ENCODE measurements around the gene RBM33. TPM values are rescaled to one million over a fixed set of nuclear protein-coding genes. Genes with fewer than 3 reads are reported as not detected.

Gene RBM33
- total and polyA plus RNA-seq, 9 of the 15 experiments (the other 6 are each of a cell fraction or from before 2014, with no cell fraction given), result 4.4 to 80.7 (median 27.3) TPM

DNA sequence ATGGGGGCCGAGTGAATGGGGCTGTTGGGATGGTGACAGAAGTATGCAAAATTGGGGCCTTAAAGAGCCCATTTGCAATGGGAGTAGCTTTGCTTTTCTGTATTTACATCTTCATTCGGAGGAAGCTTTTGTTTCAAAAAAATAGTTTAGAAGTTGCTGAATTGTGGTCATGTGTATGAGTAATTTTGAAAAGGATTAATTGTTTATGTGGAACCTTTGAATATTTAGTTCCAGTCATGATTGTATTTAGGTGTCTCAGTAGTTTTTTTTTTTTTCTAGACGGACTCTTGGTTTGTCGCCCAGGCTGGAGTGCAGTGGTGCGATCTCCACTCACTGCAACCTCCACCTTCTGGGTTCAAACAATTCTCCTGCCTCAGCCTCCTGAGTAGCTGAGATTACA is 37.2 kb downstream of the RBM33 start (continued):
- no peak for TF ChIP-seq NCOA4 (IDR thresholded peaks at IDR 0.05; ENCODE audit: partially characterized antibody)

GRCh38 chr7:155682484-155682883 is 38.0 kb downstream of the RBM33 start:
- POLR2A ChIA-PET, result no interaction called here
- CTCF ChIA-PET (ENCODE audit: low intra/inter-chr PET ratio), result interaction anchor here (0.6 kb wide), 1 partner anchor 9 kb away, joined by 6 read pairs; no protein-coding TSS in a partner anchor
- Histone ChIP-seq H4K20me1 (replicated peaks; ENCODE audit: control insufficient read depth, insufficient read depth, low read length) (peaks cover 22% of the 10 kb centered on the region), H3K9me3 (replicated peaks; ENCODE audit: control insufficient read depth, insufficient read depth, low read depth, low read length) (no peaks in the 10 kb centered on the region), H3K9me1 (ENCODE audit: control insufficient read depth, insufficient read depth, low read length) (peaks cover 6% of the 10 kb centered on the region), H3K9ac (ENCODE audit: insufficient read depth in 1 of 2, low read depth in 2 of 2, low read length in 2 of 2) (no peak overlapping the region), H3K27ac (ENCODE audit: extremely low read depth, low read depth, low read length) (no peak overlapping the region), H3K4me2 (ENCODE audit: insufficient read depth, low read length) (no peak overlapping the region), H3K27me3 (ENCODE audit: control insufficient read depth in 2 of 2, insufficient read depth in 2 of 2, low read length in 2 of 2) (no peaks in the 10 kb centered on the region), H2AFZ (ENCODE audit: low read depth, low read length) (no peak overlapping the region), H3K79me2 (ENCODE audit: control insufficient read depth, insufficient read depth, low read length) (peaks cover 73% of the 10 kb centered on the region), H3K36me3 (ENCODE audit: control insufficient read depth, insufficient read depth, low read length) (peaks cover 77% of the 10 kb centered on the region), H3K4me3 (no peak overlapping the region), H3K4me1 (replicated peaks in 1 of 2; ENCODE audit: control insufficient read depth in 2 of 2, insufficient read depth in 2 of 2, low read length in 2 of 2) (peaks cover 0 to 29% of the 10 kb centered on the region in 2 experiments; a peak in 4 of 5 replicates)
- in situ Hi-C loops (cut with MboI), result no loop called here
- 81% methylated on average over 5 of the region's 5 CpGs for WGBS (ENCODE audit: insufficient coverage, low coverage, missing lambda C conversion rate)
- no peak for FAIRE-seq
- no peak for ATAC-seq
- no peak for DNase-seq (ENCODE audit: extremely low read depth in 1 of 4, low spot score in 3 of 4)
- intact Hi-C loops (cut with micrococcal nuclease), result no loop called here
- BruUV-seq (replicated peaks), result no TSS peak
- no peak for TF ChIP-seq TSHZ1 (CRISPR knock-in tag; IDR thresholded peaks at IDR 0.05)
- TF ChIP-seq SRF (CRISPR knock-in tag; IDR thresholded peaks at IDR 0.05), result no peak
- TF ChIP-seq HLTF (IDR thresholded peaks at IDR 0.05), result no peak
- no peak for TF ChIP-seq FOXM1 (IDR thresholded peaks at IDR 0.05; ENCODE audit: low read depth)
- no peak for TF ChIP-seq FOXM1 (CRISPR knock-in tag; IDR thresholded peaks at IDR 0.05; ENCODE audit: low read depth)
- TF ChIP-seq NR1H2 (CRISPR knock-in tag; IDR thresholded peaks at IDR 0.05), result no peak
- no peak for TF ChIP-seq ARID2 (IDR thresholded peaks at IDR 0.05)
- TF ChIP-seq, protein P1, sequence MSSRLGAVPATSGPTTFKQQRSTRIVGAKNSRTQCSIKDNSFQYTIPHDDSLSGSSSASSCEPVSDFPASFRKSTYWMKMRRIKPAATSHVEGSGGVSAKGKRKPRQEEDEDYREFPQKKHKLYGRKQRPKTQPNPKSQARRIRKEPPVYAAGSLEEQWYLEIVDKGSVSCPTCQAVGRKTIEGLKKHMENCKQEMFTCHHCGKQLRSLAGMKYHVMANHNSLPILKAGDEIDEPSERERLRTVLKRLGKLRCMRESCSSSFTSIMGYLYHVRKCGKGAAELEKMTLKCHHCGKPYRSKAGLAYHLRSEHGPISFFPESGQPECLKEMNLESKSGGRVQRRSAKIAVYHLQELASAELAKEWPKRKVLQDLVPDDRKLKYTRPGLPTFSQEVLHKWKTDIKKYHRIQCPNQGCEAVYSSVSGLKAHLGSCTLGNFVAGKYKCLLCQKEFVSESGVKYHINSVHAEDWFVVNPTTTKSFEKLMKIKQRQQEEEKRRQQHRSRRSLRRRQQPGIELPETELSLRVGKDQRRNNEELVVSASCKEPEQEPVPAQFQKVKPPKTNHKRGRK (tag; IDR thresholded peaks at IDR 0.05), result no peak
- TF ChIP-seq HDAC6 (IDR thresholded peaks at IDR 0.05; ENCODE audit: low read depth, low read length), result no peak
- TF ChIP-seq ZBTB9 (CRISPR knock-in tag; IDR thresholded peaks at IDR 0.05), result no peak
- TF ChIP-seq NRF1 (conservative IDR thresholded peaks at IDR 0.05 in 1 of 2, IDR thresholded peaks at IDR 0.05 in 1 of 2), result no peak
- no peak for TF ChIP-seq HNRNPUL1 (IDR thresholded peaks at IDR 0.05; ENCODE audit: low read length)
- TF ChIP-seq ARID1B (IDR thresholded peaks at IDR 0.05), result no peak
- no peak for TF ChIP-seq XRCC5 (IDR thresholded peaks at IDR 0.05; ENCODE audit: low read depth, low read length)

Data from K562 (cell line).